Measurements from ENCODE around the gene EIF4ENIF1.

Gene EIF4ENIF1

DNA sequence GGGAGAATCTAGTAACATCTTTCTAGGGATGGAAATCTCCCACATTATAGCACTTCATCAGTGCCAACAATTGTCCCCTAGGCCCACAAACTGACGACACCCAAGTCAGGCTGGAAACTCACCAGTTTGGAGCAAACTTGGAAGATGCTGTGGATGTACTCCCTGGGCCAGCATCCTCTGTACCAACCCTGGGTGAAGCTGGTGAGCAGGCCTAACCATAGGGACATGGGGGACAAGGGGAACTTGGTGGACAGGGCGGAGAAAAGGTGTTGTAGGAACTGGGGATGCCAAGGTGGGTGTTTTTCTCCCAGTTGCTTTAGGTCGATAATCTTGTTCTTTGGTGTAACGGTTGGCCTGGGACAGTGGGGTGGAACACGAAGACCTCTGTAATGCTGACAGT is 48.0 kb downstream of the EIF4ENIF1 start:
- Histone ChIP-seq H2AK5ac (ENCODE audit: low read depth, low read length) (no peak overlapping the region), H3K4me1 (ENCODE audit: control insufficient read depth in 2 of 2, insufficient read depth in 1 of 2, low read depth in 1 of 2, low read length in 2 of 2) (peaks cover 0 to 2% of the 10 kb centered on the region in 2 donors), H3K27me3 (ENCODE audit: control insufficient read depth in 3 of 3, insufficient read depth in 3 of 3, low read depth in 1 of 3, low read length in 3 of 3) (no peaks in the 10 kb centered on the region), H3K9me3 (replicated peaks in 1 of 2; ENCODE audit: control insufficient read depth in 2 of 2, insufficient read depth in 1 of 2, low read depth in 1 of 2, low read length in 2 of 2) (no peaks in the 10 kb centered on the region), H3K79me1 (ENCODE audit: low read depth, low read length) (no peaks in the 10 kb centered on the region), H2AFZ (ENCODE audit: low read length) (no peak overlapping the region), H3K9ac (ENCODE audit: low read depth, low read length, poor library complexity) (no peak overlapping the region), H3K18ac (ENCODE audit: low read length) (no peak overlapping the region), H3K27ac (replicated peaks; ENCODE audit: low read length) (no peak overlapping the region), H2BK15ac (ENCODE audit: low read length) (no peak overlapping the region), H2BK12ac (ENCODE audit: low read length) (no peak overlapping the region), H2BK5ac (ENCODE audit: low read length) (no peak overlapping the region), H4K8ac (ENCODE audit: low read depth, low read length) (no peak overlapping the region), H4K91ac (ENCODE audit: low read depth, low read length, poor library complexity) (no peak overlapping the region), H2BK120ac (ENCODE audit: low read depth, low read length) (no peak overlapping the region), H3K23ac (ENCODE audit: low read depth, low read length, poor library complexity) (no peak overlapping the region), H3K36me3 (replicated peaks in 1 of 2; ENCODE audit: control insufficient read depth in 2 of 2, insufficient read depth in 2 of 2, low read length in 2 of 2) (peaks cover 34 to 100% of the 10 kb centered on the region in 2 donors), H3K14ac (ENCODE audit: low read length) (no peak overlapping the region), H3K4ac (ENCODE audit: low read length) (no peak overlapping the region), H3K4me2 (ENCODE audit: insufficient read depth, low read length, poor library complexity, severe bottlenecking) (no peak overlapping the region), H3K4me3 (ENCODE audit: low read length in 2 of 2) (no peak overlapping the region)
- no peak for DNase-seq (ENCODE audit: low spot score)
- WGBS, 2 donors (ENCODE audit: extremely low coverage in 2 of 2, insufficient read length in 2 of 2, insufficient replicate concordance in 1 of 2), result no CpG with 5 or more reads among the region's 5 CpGs

DNA sequence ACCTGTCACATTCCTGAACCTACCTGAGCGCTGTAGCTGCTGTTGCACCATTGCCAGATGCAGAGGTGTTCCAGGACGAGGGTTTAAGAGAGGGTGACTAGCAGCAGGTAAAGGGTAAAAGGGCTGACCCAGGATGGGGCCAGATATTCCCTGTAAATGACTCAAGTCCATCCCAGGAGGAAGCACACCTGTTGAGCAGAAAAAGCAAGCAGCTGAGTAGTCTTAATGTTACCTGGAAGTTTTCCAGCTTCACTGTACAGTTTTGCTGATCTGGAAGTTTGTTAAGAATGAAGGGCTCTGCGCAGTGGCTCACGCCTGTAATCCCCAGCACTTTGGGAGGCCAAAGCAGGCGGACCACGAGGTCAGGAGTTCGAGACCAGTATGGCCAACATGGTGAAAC is 49.0 kb downstream of the EIF4ENIF1 start:
- no CpG with 5 or more reads among the region's 7 CpGs for WGBS, 2 donors (ENCODE audit: extremely low coverage in 2 of 2, insufficient read length in 2 of 2, insufficient replicate concordance in 1 of 2)
- no peak overlapping the region for H2BK12ac ChIP-seq (ENCODE audit: low read length)
- H3K23ac ChIP-seq (ENCODE audit: low read depth, low read length, poor library complexity), result no peak overlapping the region
- H3K14ac ChIP-seq (ENCODE audit: low read length), result no peak overlapping the region
- H3K27ac ChIP-seq (replicated peaks; ENCODE audit: low read length), result no peak overlapping the region
- peaks cover 38 to 100% of the 10 kb centered on the region in 2 donors for H3K36me3 ChIP-seq (replicated peaks in 1 of 2; ENCODE audit: control insufficient read depth in 2 of 2, insufficient read depth in 2 of 2, low read length in 2 of 2)
- H3K18ac ChIP-seq (ENCODE audit: low read length), result no peak overlapping the region
- H3K27me3 ChIP-seq (ENCODE audit: control insufficient read depth in 3 of 3, insufficient read depth in 3 of 3, low read depth in 1 of 3, low read length in 3 of 3), result no peaks in the 10 kb centered on the region
- H2BK15ac ChIP-seq (ENCODE audit: low read length), result no peak overlapping the region
- no peak overlapping the region for H4K8ac ChIP-seq (ENCODE audit: low read depth, low read length)
- no peak for DNase-seq (ENCODE audit: low spot score)
- H4K91ac ChIP-seq (ENCODE audit: low read depth, low read length, poor library complexity), result no peak overlapping the region
- H3K79me1 ChIP-seq (ENCODE audit: low read depth, low read length), result no peaks in the 10 kb centered on the region
- H3K9me3 ChIP-seq (replicated peaks in 1 of 2; ENCODE audit: control insufficient read depth in 2 of 2, insufficient read depth in 1 of 2, low read depth in 1 of 2, low read length in 2 of 2), result no peaks in the 10 kb centered on the region
- H3K4me1 ChIP-seq (ENCODE audit: control insufficient read depth in 2 of 2, insufficient read depth in 1 of 2, low read depth in 1 of 2, low read length in 2 of 2), result peaks cover 0 to 2% of the 10 kb centered on the region in 2 donors
- no peak overlapping the region for H2BK5ac ChIP-seq (ENCODE audit: low read length)
- H3K4me3 ChIP-seq (ENCODE audit: low read length in 2 of 2), result no peak overlapping the region
- H3K9ac ChIP-seq (ENCODE audit: low read depth, low read length, poor library complexity), result no peak overlapping the region
- no peak overlapping the region for H3K4me2 ChIP-seq (ENCODE audit: insufficient read depth, low read length, poor library complexity, severe bottlenecking)
- no peak overlapping the region for H2AFZ ChIP-seq (ENCODE audit: low read length)
- no peak overlapping the region for H3K4ac ChIP-seq (ENCODE audit: low read length)
- H2BK120ac ChIP-seq (ENCODE audit: low read depth, low read length), result no peak overlapping the region
- no peak overlapping the region for H2AK5ac ChIP-seq (ENCODE audit: low read depth, low read length)

DNA sequence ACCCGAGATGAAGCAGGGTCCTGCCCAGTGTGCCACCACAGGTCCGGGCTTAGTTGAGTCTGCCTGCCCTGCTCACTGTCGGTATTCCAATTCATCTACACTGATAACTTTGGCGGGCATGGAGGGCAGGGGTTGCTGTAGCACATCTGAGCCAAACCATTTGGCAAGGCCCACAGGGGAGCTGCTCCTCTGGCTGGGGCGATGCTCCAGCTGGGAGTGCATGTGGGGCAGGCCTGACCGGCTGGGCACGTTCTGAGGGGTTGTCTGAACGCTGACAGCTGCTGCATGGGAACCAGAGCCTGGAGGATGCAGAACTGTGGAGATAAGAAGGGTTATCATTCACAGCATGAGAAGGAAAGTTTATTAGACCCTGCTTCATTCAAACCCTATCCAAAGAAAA is 49.8 kb downstream of the EIF4ENIF1 start:
- Histone ChIP-seq H4K8ac (ENCODE audit: low read depth, low read length) (no peak overlapping the region), H2BK15ac (ENCODE audit: low read length) (no peak overlapping the region), H2AK5ac (ENCODE audit: low read depth, low read length) (no peak overlapping the region), H3K79me1 (ENCODE audit: low read depth, low read length) (no peaks in the 10 kb centered on the region), H2BK5ac (ENCODE audit: low read length) (no peak overlapping the region), H3K27ac (replicated peaks; ENCODE audit: low read length) (no peak overlapping the region), H3K4me2 (ENCODE audit: insufficient read depth, low read length, poor library complexity, severe bottlenecking) (no peak overlapping the region), H2AFZ (ENCODE audit: low read length) (no peak overlapping the region), H3K4me1 (ENCODE audit: control insufficient read depth in 2 of 2, insufficient read depth in 1 of 2, low read depth in 1 of 2, low read length in 2 of 2) (peaks cover 0 to 2% of the 10 kb centered on the region in 2 donors), H3K9me3 (replicated peaks in 1 of 2; ENCODE audit: control insufficient read depth in 2 of 2, insufficient read depth in 1 of 2, low read depth in 1 of 2, low read length in 2 of 2) (no peaks in the 10 kb centered on the region), H3K27me3 (ENCODE audit: control insufficient read depth in 3 of 3, insufficient read depth in 3 of 3, low read depth in 1 of 3, low read length in 3 of 3) (no peaks in the 10 kb centered on the region), H2BK12ac (ENCODE audit: low read length) (no peak overlapping the region), H3K18ac (ENCODE audit: low read length) (no peak overlapping the region), H4K91ac (ENCODE audit: low read depth, low read length, poor library complexity) (no peak overlapping the region), H3K14ac (ENCODE audit: low read length) (peak overlapping the region; percentile 43), H3K4me3 (ENCODE audit: low read length in 2 of 2) (peak overlapping the region in 1 of 2 donors; percentile 14), H2BK120ac (ENCODE audit: low read depth, low read length) (no peak overlapping the region), H3K23ac (ENCODE audit: low read depth, low read length, poor library complexity) (no peak overlapping the region), H3K4ac (ENCODE audit: low read length) (no peak overlapping the region), H3K9ac (ENCODE audit: low read depth, low read length, poor library complexity) (peak overlapping the region; percentile 44), H3K36me3 (replicated peaks in 1 of 2; ENCODE audit: control insufficient read depth in 2 of 2, insufficient read depth in 2 of 2, low read length in 2 of 2) (peaks cover 42 to 100% of the 10 kb centered on the region in 2 donors)
- WGBS, 2 donors (ENCODE audit: extremely low coverage in 2 of 2, insufficient read length in 2 of 2, insufficient replicate concordance in 1 of 2), result no CpG with 5 or more reads among the region's 8 CpGs
- no peak for DNase-seq (ENCODE audit: low spot score)

GRCh38 chr22:31436132-31436531 is 53.5 kb downstream of the EIF4ENIF1 start:
- H2AK5ac ChIP-seq (ENCODE audit: low read depth, low read length), result no peak overlapping the region
- no peak overlapping the region for H4K8ac ChIP-seq (ENCODE audit: low read depth, low read length)
- no peak overlapping the region for H3K18ac ChIP-seq (ENCODE audit: low read length)
- H3K79me1 ChIP-seq (ENCODE audit: low read depth, low read length), result no peaks in the 10 kb centered on the region
- H3K27ac ChIP-seq (replicated peaks; ENCODE audit: low read length), result no peak overlapping the region
- H4K91ac ChIP-seq (ENCODE audit: low read depth, low read length, poor library complexity), result no peak overlapping the region
- no peak overlapping the region for H3K4me3 ChIP-seq (ENCODE audit: low read length in 2 of 2)
- H2BK120ac ChIP-seq (ENCODE audit: low read depth, low read length), result no peak overlapping the region
- WGBS, 2 donors (ENCODE audit: extremely low coverage in 2 of 2, insufficient read length in 2 of 2, insufficient replicate concordance in 1 of 2), result no CpG with 5 or more reads among the region's 3 CpGs
- no peak overlapping the region for H2BK12ac ChIP-seq (ENCODE audit: low read length)
- no peak overlapping the region for H2BK5ac ChIP-seq (ENCODE audit: low read length)
- H3K9me3 ChIP-seq (replicated peaks in 1 of 2; ENCODE audit: control insufficient read depth in 2 of 2, insufficient read depth in 1 of 2, low read depth in 1 of 2, low read length in 2 of 2), result no peaks in the 10 kb centered on the region
- no peaks in the 10 kb centered on the region for H3K4me1 ChIP-seq (ENCODE audit: control insufficient read depth in 2 of 2, insufficient read depth in 1 of 2, low read depth in 1 of 2, low read length in 2 of 2)
- no peak overlapping the region for H3K9ac ChIP-seq (ENCODE audit: low read depth, low read length, poor library complexity)
- H3K23ac ChIP-seq (ENCODE audit: low read depth, low read length, poor library complexity), result no peak overlapping the region
- H3K4ac ChIP-seq (ENCODE audit: low read length), result no peak overlapping the region
- H3K14ac ChIP-seq (ENCODE audit: low read length), result no peak overlapping the region
- DNase-seq (ENCODE audit: low spot score), result no peak
- no peak overlapping the region for H2BK15ac ChIP-seq (ENCODE audit: low read length)
- H2AFZ ChIP-seq (ENCODE audit: low read length), result no peak overlapping the region
- H3K27me3 ChIP-seq (ENCODE audit: control insufficient read depth in 3 of 3, insufficient read depth in 3 of 3, low read depth in 1 of 3, low read length in 3 of 3), result no peaks in the 10 kb centered on the region
- H3K4me2 ChIP-seq (ENCODE audit: insufficient read depth, low read length, poor library complexity, severe bottlenecking), result no peak overlapping the region
- H3K36me3 ChIP-seq (replicated peaks in 1 of 2; ENCODE audit: control insufficient read depth in 2 of 2, insufficient read depth in 2 of 2, low read length in 2 of 2), result peaks cover 43 to 98% of the 10 kb centered on the region in 2 donors

Data from neuronal stem cell (in vitro differentiated cells).